Neural progenitor cell (in vitro differentiated cells): Measurements from ENCODE around the gene PIERCE2. TPM values are rescaled to one million over a fixed set of nuclear protein-coding genes. Genes with fewer than 3 reads are reported as not detected.
"Not testable (repeated sequence)": the region's sequence is repeated elsewhere in the genome, so short reads cannot be mapped to it uniquely, and the experiment has no call there.

Source experiments
- DNase-seq: peaks from one replicate; pipeline ENCODE4 v3.0.0-alpha.2; 2016; ENCODE audit warnings: low spot score
- H2AFZ ChIP-seq: fragments of 200-600 bp; sonication (generic); replicated peaks from 2 replicates; pipeline ENCODE4 v1.6.1; 2016; ENCODE audit warnings: antibody characterized with exemption
- H3F3A ChIP-seq: fragments of 200-600 bp; sonication (generic); 2 replicates; pipeline ENCODE4 v1.6.1; 2016; ENCODE audit warnings: antibody characterized with exemption, low read depth
- H3K27ac ChIP-seq: fragments of 200-600 bp; sonication (generic); 2 replicates; pipeline ENCODE4 v1.5.1; 2016; ENCODE audit warnings: mild to moderate bottlenecking
- H3K27me3 ChIP-seq: fragments of 200-600 bp; sonication (generic); 2 replicates; pipeline ENCODE4 v1.6.1; 2016; ENCODE audit warnings: mild to moderate bottlenecking, moderate library complexity
- H3K36me3 ChIP-seq: fragments of 200-600 bp; sonication (generic); 2 replicates; pipeline ENCODE4 v1.5.1; 2016
- H3K4me1 ChIP-seq: fragments of 200-600 bp; sonication (generic); 2 replicates; pipeline ENCODE4 v1.6.1; 2016; ENCODE audit warnings: mixed run types
- H3K4me2 ChIP-seq: fragments of 200-600 bp; sonication (generic); 2 replicates; pipeline ENCODE4 v1.6.1; 2016
- H3K4me3 ChIP-seq: fragments of 200-600 bp; sonication (generic); 2 replicates; pipeline ENCODE4 v1.5.1; 2016
- H3K79me2 ChIP-seq: fragments of 200-600 bp; sonication (generic); 2 replicates; pipeline ENCODE4 v1.6.1; 2016; ENCODE audit warnings: low read depth
- H3K9ac ChIP-seq: fragments of 200-600 bp; sonication (generic); 2 replicates; pipeline ENCODE4 v1.6.1; 2016
- H3K9me3 ChIP-seq: fragments of 200-600 bp; sonication (generic); 2 replicates; pipeline ENCODE4 v1.5.1; 2016; ENCODE audit warnings: low read depth
- H4K20me1 ChIP-seq: fragments of 200-600 bp; sonication (generic); 2 replicates; pipeline ENCODE4 v1.6.1; 2016; ENCODE audit warnings: low read depth
- H3K27ac Mint-ChIP-seq: 3 replicates; pipeline ENCODE4 v1.8.0; 2021; ENCODE audit warnings: mixed read lengths
- H3K27me3 Mint-ChIP-seq: 2 replicates; pipeline ENCODE4 v1.8.0; 2022; ENCODE audit warnings: low read depth, mild to moderate bottlenecking, inconsistent platforms, moderate library complexity, mixed read lengths; ENCODE audit not compliant: insufficient read depth
- H3K36me3 Mint-ChIP-seq: 3 replicates; pipeline ENCODE4 v1.8.0; 2021; ENCODE audit warnings: mixed read lengths
- H3K4me1 Mint-ChIP-seq: 3 replicates; pipeline ENCODE4 v1.8.0; 2021; ENCODE audit warnings: mixed read lengths
- H3K4me3 Mint-ChIP-seq: 3 replicates; pipeline ENCODE4 v1.8.0; 2021; ENCODE audit warnings: mild to moderate bottlenecking, moderate library complexity, mixed read lengths
- H3K9me3 Mint-ChIP-seq: 3 replicates; pipeline ENCODE4 v1.8.0; 2020; ENCODE audit warnings: mixed read lengths
- CTCF ChIP-seq: fragments of 200-600 bp; sonication (generic); IDR thresholded peaks from 2 replicates; pipeline ENCODE4 v1.5.1; 2017; ENCODE audit warnings: antibody characterized with exemption, mild to moderate bottlenecking
- EZH2 ChIP-seq: fragments of 200-600 bp; sonication (generic); IDR thresholded peaks from 2 replicates; pipeline ENCODE4 v1.6.1; 2017; ENCODE audit warnings: antibody characterized with exemption, mild to moderate bottlenecking, moderate library complexity
- EZH2phosphoT487 ChIP-seq: fragments of 200-600 bp; sonication (generic); IDR thresholded peaks from 2 replicates; pipeline ENCODE4 v1.6.1; 2017; ENCODE audit warnings: antibody characterized with exemption
- total RNA-seq: library from RNA; depleted of rRNA; stranded (reverse); fragments of >200 nt; gene quantifications from 2 replicates; pipeline ENCODE4 v1.2.3, GENCODE V29; 2015; ENCODE audit warnings: low replicate concordance

The PIERCE2 gene
- total RNA-seq, 1 donor from 2014 or later: 14.2 TPM

DNA sequence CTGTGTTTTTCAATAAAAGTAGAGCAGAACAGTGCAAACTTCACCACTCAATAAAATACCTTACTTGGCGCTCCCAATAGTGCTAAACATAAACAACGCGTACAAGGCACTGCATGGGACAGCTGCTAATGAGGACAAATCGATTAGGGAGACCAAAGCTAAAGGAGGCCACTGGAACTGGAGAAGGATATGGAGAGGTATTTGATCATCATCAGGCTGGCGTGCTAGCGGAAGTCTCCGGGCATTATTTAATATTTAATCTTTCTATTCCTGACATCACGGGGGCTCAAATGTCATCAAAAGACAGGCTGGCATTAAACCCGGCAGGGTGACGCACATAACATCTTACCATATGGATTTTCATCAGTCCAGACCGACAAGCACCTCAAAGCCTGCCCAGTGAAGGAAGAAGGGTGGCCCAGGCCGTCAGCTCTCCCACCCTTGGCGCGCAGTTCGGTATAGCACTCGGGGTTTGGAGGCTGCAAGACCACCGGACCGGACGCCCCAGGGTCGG, 740 bp upstream of the PIERCE2 start:
- H4K20me1 ChIP-seq: no peaks in the 10 kb centered on the region
- no peaks in the 10 kb centered on the region for H3K27me3 ChIP-seq
- H3K4me1 ChIP-seq: peaks cover 4% of the 10 kb centered on the region
- Mint-ChIP-seq H3K9me3 (no peaks in the 10 kb centered on the region), H3K4me1 (peaks cover 9% of the 10 kb centered on the region), H3K36me3 (no peaks in the 10 kb centered on the region), H3K27me3 (peaks cover under 1% of the 10 kb centered on the region), H3K4me3 (peak overlapping the region; percentile 92), H3K27ac (peak overlapping the region; percentile 24)
- TF ChIP-seq EZH2phosphoT487 (no peak), CTCF (no peak), EZH2 (no peak)
- H3K9me3 ChIP-seq: no peaks in the 10 kb centered on the region
- no peaks in the 10 kb centered on the region for H3K36me3 ChIP-seq
- peak; percentile 35 for DNase-seq
- peak overlapping the region; percentile 60 for H3K9ac ChIP-seq
- peak overlapping the region; percentile 96 for H3K4me2 ChIP-seq
- peaks cover 23% of the 10 kb centered on the region for H3F3A ChIP-seq
- H3K4me3 ChIP-seq: peak overlapping the region; percentile 88
- H3K79me2 ChIP-seq: no peaks in the 10 kb centered on the region
- peak overlapping the region; percentile 84 for H3K27ac ChIP-seq
- peak overlapping the region; percentile 84 for H2AFZ ChIP-seq

DNA sequence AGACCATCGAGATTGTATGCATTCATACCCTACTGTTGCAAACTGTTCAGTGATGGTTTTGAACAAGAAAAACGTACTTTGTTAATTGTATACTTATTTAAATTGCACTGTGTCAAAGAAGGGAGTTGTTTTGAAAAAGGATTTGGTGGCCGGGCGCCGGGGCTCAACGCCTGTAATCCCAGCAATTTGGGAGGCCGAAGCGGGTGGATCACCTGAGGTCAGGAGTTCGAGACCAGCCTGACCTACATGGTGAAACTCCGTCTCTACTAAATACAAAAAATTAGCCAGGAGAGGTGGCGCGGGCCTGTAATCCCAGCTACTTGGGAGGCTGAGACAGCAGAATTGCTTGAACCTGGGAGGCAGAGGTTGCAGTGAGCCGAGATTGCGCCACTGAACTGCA, 681 bp downstream of the PIERCE2 start:
- not testable (repeated sequence) for H3K27me3 ChIP-seq, H3K4me1 Mint-ChIP-seq, H3K9me3 ChIP-seq, H3K4me1 ChIP-seq, H3K9me3 Mint-ChIP-seq, DNase-seq, H3K36me3 Mint-ChIP-seq, H3K36me3 ChIP-seq, H4K20me1 ChIP-seq, H3K27me3 Mint-ChIP-seq, H3K79me2 ChIP-seq
- Histone ChIP-seq H3K4me3 (peak overlapping the region; percentile 88), H2AFZ (peak overlapping the region; percentile 77), H3F3A (peaks cover 23% of the 10 kb centered on the region), H3K27ac (peak overlapping the region; percentile 62), H3K9ac (peak overlapping the region; percentile 10), H3K4me2 (peak overlapping the region; percentile 81)
- H3K4me3 Mint-ChIP-seq: peak overlapping the region; percentile 92
- H3K27ac Mint-ChIP-seq: peak overlapping the region; percentile 95

- not testable (repeated sequence) for H3K9ac ChIP-seq, H3K79me2 ChIP-seq, H3K27ac Mint-ChIP-seq
These were observed 9.4 kb downstream of the PIERCE2 start for GRCh38 chr15:55417678-55418077.

GRCh38 chr15:55420171-55420866, 12.0 kb downstream of the PIERCE2 start:
- H3K27ac Mint-ChIP-seq: no peak overlapping the region
- no peaks in the 10 kb centered on the region for H3K4me1 Mint-ChIP-seq
- H3K4me2 ChIP-seq: no peak overlapping the region
- DNase-seq: no peak
- H2AFZ ChIP-seq: no peak overlapping the region
- H3K36me3 Mint-ChIP-seq: peaks cover 8% of the 10 kb centered on the region
- H3K27me3 Mint-ChIP-seq: no peaks in the 10 kb centered on the region
- no peak overlapping the region for H3K9ac ChIP-seq
- H3K27me3 ChIP-seq: no peaks in the 10 kb centered on the region
- H3K4me3 ChIP-seq: no peak overlapping the region
- H4K20me1 ChIP-seq: no peaks in the 10 kb centered on the region
- no peaks in the 10 kb centered on the region for H3K4me1 ChIP-seq
- peaks cover 2% of the 10 kb centered on the region for H3K9me3 Mint-ChIP-seq
- H3F3A ChIP-seq: no peaks in the 10 kb centered on the region
- no peaks in the 10 kb centered on the region for H3K9me3 ChIP-seq
- H3K79me2 ChIP-seq: no peaks in the 10 kb centered on the region
- no peak overlapping the region for H3K27ac ChIP-seq
- TF ChIP-seq EZH2 (no peak), EZH2phosphoT487 (no peak), CTCF (no peak)
- H3K36me3 ChIP-seq: no peaks in the 10 kb centered on the region
- no peak overlapping the region for H3K4me3 Mint-ChIP-seq

More at GRCh38 chr15:55417678-55418077, 9.4 kb downstream of the PIERCE2 start:
- not testable (repeated sequence) for H3K4me3 Mint-ChIP-seq, H3K27me3 Mint-ChIP-seq, H3K9me3 Mint-ChIP-seq, H3K4me3 ChIP-seq, H3K4me2 ChIP-seq, H2AFZ ChIP-seq, H3K4me1 ChIP-seq, H3F3A ChIP-seq, DNase-seq, H3K9me3 ChIP-seq, H3K36me3 ChIP-seq, H3K36me3 Mint-ChIP-seq, H4K20me1 ChIP-seq, H3K27ac ChIP-seq, H3K27me3 ChIP-seq, H3K4me1 Mint-ChIP-seq
